Non-pigmented ciliary epithelial cell (primary cell): ENCODE measurements around the gene C1QC.

ENCODE experiments used
- DNase-seq: peaks from one replicate; pipeline ENCODE4 v3.0.0-alpha.2; 2010; ENCODE audit warnings: low read depth

The C1QC gene

GRCh38 chr1:22681556-22682276 is 38.3 kb downstream of the C1QC start:
- DNase-seq = no peak

DNA sequence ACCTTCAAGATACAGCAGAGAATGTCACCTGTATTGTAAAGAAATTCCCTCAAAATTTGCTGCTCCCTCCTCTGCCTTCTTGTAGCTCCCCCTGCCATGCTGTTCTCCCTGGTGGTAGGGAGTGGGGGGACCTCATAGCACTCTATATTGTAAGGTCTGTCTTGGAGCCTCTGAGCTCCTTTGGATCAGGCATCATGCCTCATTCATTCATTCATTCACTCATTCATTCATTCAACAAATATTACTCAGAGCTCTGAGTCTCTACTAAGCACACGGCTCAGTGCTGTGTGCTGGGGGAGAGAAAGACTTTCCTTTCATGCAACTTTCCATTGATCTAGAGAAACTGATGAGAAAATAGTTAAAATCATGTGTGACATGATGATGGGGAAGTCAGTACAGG is 40.1 kb downstream of the C1QC start:
- no peak for DNase-seq

DNA sequence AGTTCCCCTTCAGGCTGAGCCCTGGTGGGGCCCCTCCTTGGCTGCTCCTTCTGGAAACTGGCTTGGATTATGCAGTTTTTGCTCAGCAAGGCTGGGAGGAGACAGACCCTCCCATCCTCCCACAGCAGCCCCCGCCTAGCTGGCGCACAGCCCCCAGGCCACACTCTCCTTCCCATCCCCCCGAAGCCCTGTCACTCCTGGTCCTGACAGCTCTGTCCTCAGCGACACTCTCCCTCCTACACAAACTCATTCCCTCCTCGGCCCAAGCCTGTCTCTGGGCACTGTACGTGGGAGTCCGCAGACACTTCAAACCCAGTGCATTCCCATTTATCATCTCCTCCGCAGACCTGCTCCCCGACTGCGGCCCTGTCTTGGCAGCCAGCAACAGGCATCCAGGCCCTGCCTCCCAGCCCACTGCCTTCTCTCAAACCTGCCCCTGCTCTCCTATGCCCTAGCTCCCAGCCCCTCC is 42.2 kb downstream of the C1QC start:
- no peak for DNase-seq

DNA sequence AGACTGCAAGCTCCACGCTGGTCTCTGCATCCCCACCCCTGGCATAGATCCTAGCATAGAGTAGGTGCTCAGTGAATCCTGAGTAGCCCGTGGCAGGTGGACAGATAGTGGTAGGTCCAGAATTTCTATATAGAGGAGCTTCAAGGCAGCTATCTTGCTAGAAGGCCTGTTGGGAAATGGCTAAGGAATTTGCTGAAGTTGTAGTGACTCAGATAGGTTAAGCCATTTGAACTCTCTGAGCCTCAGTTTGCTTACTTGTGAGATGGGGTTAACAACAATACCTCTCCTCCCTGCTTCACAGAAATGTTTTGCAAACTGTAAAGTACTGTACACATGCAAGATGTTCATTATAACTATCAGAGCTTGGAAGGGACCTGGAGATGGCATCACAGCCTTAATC is 43.8 kb downstream of the C1QC start:
- no peak for DNase-seq

DNA sequence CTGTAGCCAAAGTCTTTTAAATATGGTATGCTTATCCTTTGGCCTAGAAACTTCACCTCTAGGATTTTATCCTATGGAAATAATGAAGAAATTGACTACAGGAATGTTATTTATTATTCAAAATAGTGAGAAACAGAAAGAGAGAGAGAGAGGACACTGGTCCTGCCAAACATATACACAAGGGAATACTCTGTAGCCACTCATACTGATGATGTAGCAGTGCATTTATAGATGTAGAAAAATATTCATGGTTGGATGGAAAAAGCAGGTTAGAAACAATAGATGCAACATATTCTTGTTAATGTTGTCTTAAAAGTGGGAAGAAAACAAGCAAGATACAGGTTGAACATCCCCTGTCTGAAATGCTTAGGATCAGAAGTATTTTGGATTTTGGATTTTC is 45.0 kb downstream of the C1QC start:
- no peak for DNase-seq

GRCh38 chr1:22689505-22689904 is 46.1 kb downstream of the C1QC start:
- DNase-seq = peak; percentile 60

DNA sequence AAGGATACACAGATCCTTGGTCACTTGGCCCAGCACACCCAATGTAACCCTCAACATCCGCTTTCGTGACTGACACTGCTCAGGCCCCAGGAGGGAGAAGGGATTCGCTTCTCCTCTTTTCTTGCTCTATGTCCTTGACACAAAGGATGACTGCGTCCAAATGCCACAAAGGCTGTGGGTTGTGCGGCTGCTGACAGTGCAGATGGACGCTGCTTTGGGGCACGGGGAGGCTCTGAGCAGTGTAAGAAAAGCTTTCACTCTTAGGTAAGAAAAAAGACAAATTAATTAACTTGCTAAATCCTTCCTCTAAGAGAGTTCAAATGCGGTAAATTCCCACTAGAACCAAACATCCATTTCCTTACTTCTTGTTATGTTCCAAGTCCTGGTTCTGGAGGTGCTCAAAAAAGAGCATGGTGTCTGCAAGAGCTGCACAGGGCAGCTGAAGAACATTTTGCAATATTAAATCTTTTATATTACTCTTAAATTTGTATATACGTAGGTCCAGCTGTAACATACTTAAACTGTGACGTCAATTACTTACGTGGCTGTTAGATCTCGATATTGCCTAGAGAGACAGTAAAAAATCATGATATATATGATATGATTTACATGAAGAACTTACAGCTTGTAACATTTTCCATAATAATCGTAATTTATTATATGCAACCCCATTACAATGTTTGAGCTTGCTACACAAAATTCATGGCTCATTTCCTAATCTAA is 47.8 kb downstream of the C1QC start:
- DNase-seq = no peak

- DNase-seq = no peak
These were observed 50.7 kb downstream of the C1QC start for GRCh38 chr1:22694172-22694571.

- DNase-seq = no peak
These were observed 53.2 kb downstream of the C1QC start for GRCh38 chr1:22696610-22697009.
